Esophagus squamous epithelium (tissue), 5 donors: ENCODE results near the gene WBP1. TPM values are rescaled to one million over a fixed set of nuclear protein-coding genes. Genes with fewer than 3 reads are reported as not detected.
"Not testable (repeated sequence)": the region's sequence is repeated elsewhere in the genome, so short reads cannot be mapped to it uniquely, and the experiment has no call there.

Experiments used
- DNase-seq: peaks from one replicate; lab custom pipeline; 2025; lab: John Stamatoyannopoulos, UW
- H3K27ac ChIP-seq, 4 donors: fragments of 200-600 bp; sonication (generic); one replicate each; pipeline ENCODE4 v1.5.1; 2016 to 2019; ENCODE audit warnings: mild to moderate bottlenecking in 1 of 4
- H3K27me3 ChIP-seq, 4 donors: fragments of 200-600 bp; sonication (generic); 1 replicate in 3 of 4; 2 replicates in 1 of 4; pipeline versions ENCODE4 v1.5.1 to v1.6.0; 2017 to 2021; ENCODE audit warnings: antibody characterized with exemption in 1 of 4
- H3K36me3 ChIP-seq, 3 donors: fragments of 200-600 bp; sonication (generic); one replicate each; pipeline ENCODE4 v1.5.1; 2016 to 2019
- H3K4me1 ChIP-seq, 3 donors: fragments of 200-600 bp; sonication (generic); one replicate each; pipeline ENCODE4 v1.5.1; 2017 to 2019
- H3K4me3 ChIP-seq, 4 donors: fragments of 200-600 bp; sonication (generic); 1 replicate in 3 of 4; 2 replicates in 1 of 4; pipeline ENCODE4 v1.5.1; 2016 to 2019; ENCODE audit warnings: mild to moderate bottlenecking in 2 of 4, moderate library complexity in 1 of 4
- H3K9me3 ChIP-seq, 3 donors: fragments of 200-600 bp; sonication (generic); one replicate each; pipeline ENCODE4 v1.5.1; 2016 to 2019
- CTCF ChIP-seq, 6 experiments: fragments of 450-650 bp in 4 of 6; fragments of 200-600 bp in 2 of 6; sonication (generic) in 2 of 6; IDR thresholded peaks; one replicate each; pipeline ENCODE4 v1.5.1; 2016 to 2019; ENCODE audit warnings: antibody characterized with exemption in 6 of 6, mild to moderate bottlenecking in 4 of 6, moderate library complexity in 4 of 6
- POLR2A ChIP-seq, 4 donors: fragments of 450-650 bp; IDR thresholded peaks; one replicate each; pipeline ENCODE4 v1.6.1; 2017; ENCODE audit warnings: antibody characterized with exemption in 4 of 4, mild to moderate bottlenecking in 4 of 4, moderate library complexity in 3 of 4
- WGBS, 2 donors: methylation state at CpG; one replicate each; pipeline ENCODE4 v1.1.5; 2018; 5-methylcytosine and 5-hydroxymethylcytosine counted together
- intact Hi-C: fragments of 100-400 bp; cut with DNase I; formaldehyde crosslinking; loops from one replicate; pipeline ENCODE4 v1.15.0; 2022
- total RNA-seq, 4 donors: library from RNA; depleted of rRNA; stranded (reverse); fragments of >200 nt; gene quantifications; one replicate each; pipeline ENCODE4 v1.1.0, GENCODE V29; 2016
- donor health status: DM: yes; HTN: yes; CAD: no.

Gene WBP1
- total RNA-seq, 4 donors from 2014 or later = 14.2 to 34.1 (median 25.3) TPM

GRCh38 chr2:74419345-74419744 lies 38.9 kb upstream of the WBP1 start:
- 70 to 71% methylated on average over 1 of the region's 1 CpG for WGBS, 2 donors
- peaks cover 0 to 22% (median 0%) of the 10 kb centered on the region in 4 donors for H3K27me3 ChIP-seq
- TF ChIP-seq POLR2A (IDR thresholded peaks at IDR 0.05) (no peak), CTCF (IDR thresholded peaks at IDR 0.05) (no peak)
- no peaks in the 10 kb centered on the region for H3K36me3 ChIP-seq
- no peaks in the 10 kb centered on the region for H3K9me3 ChIP-seq
- intact Hi-C loops = no loop called here
- no peak overlapping the region for H3K27ac ChIP-seq
- no peak overlapping the region for H3K4me3 ChIP-seq
- no peak for DNase-seq
- H3K4me1 ChIP-seq = peaks cover 25 to 41% (median 26%) of the 10 kb centered on the region in 3 donors

DNA sequence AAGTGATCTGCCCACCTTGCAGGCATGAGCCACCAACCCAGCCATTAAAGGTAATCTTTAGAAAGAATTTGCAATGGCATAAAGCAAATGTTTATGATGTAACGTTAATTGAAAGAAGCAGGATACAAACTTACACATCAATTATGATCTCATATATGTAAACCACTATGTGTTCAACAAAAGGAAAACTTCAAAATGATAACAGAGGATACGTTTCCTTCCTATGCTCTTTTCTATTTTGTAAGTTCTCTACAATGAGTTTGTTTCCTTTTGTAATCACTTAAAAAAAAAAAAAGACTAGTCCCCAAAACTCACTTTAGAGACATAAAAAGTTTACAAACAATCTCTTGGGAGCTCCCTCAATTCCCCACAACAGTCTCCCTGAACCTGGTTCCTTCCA lies 38.2 kb upstream of the WBP1 start:
- H3K36me3 ChIP-seq = peaks cover 0 to 3% (median 0%) of the 10 kb centered on the region in 3 donors
- TF ChIP-seq CTCF (IDR thresholded peaks at IDR 0.05) (no peak), POLR2A (IDR thresholded peaks at IDR 0.05) (no peak)
- H3K4me3 ChIP-seq = no peak overlapping the region
- DNase-seq = no peak
- peaks cover 18 to 34% (median 20%) of the 10 kb centered on the region in 3 donors for H3K4me1 ChIP-seq
- H3K27me3 ChIP-seq = peaks cover 0 to 16% (median 0%) of the 10 kb centered on the region in 4 donors
- 81 to 87% methylated on average over 2 of the region's 2 CpGs for WGBS, 2 donors
- no peaks in the 10 kb centered on the region for H3K9me3 ChIP-seq
- intact Hi-C loops = no loop called here
- no peak overlapping the region for H3K27ac ChIP-seq

- Histone ChIP-seq H3K27ac (peak overlapping the region in 1 of 4 donors; percentile 85), H3K4me1 (peaks cover 13 to 34% (median 14%) of the 10 kb centered on the region in 3 donors), H3K4me3 (peak overlapping the region in 3 of 4 donors; percentile 58 to 70 (median 62)), H3K27me3 (peaks cover 0 to 10% (median 0%) of the 10 kb centered on the region in 4 donors)
- 76 to 78% methylated on average over 17 to 19 of the region's 19 CpGs for WGBS, 2 donors
- H3K36me3 ChIP-seq, DNase-seq, intact Hi-C loops, H3K9me3 ChIP-seq: not testable (repeated sequence)
Observed at GRCh38 chr2:74420443-74421103, 37.7 kb upstream of the WBP1 start.

DNA sequence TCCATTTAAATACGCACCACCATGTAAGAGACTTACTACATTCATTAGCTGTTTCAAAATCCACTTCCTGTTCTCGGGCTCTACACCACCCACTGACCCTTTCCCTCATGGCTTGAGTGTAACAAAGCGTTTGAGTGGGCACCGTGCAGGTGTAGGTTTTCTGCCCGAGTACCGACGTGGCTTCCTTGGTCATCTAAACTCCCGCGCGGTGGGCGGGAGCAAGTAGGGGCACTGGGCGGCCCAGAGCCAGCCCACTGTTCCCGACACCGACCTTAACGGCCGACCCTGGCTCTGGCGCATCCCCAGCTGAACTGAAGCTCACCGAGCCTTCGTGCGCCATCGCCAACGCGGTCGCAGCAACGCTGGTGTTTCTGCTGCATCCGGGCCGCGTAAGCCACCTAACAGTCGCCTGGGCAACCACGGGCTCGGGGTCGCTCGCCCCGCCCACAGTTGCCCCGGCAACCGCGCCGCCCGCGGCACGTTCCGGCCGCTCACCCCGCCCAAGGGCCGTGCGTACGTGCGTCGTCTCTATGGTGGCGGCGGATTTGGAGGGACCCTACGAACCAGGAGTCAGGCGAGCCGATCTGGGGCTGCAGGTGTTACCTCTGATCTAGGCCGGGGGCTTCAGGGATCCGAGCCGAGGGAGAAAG lies 36.9 kb upstream of the WBP1 start, which contains the start of the genes C2orf81 and WDR54:
Gene C2orf81 (minus strand): TSS at position 399 of the 650 bp plus-strand sequence. CDS start 59 bp downstream, at position 340.
Gene WDR54 (plus strand): TSS at position 510 of the 650 bp plus-strand sequence. CDS start 424 bp downstream, outside the sequence.
- WGBS, 2 donors = 0% methylated on average over 4 to 11 of the region's 57 CpGs
- Histone ChIP-seq H3K27me3 (peaks cover 0 to 4% (median 0%) of the 10 kb centered on the region in 4 donors), H3K36me3 (peaks cover 0 to 16% (median 0%) of the 10 kb centered on the region in 3 donors), H3K9me3 (no peaks in the 10 kb centered on the region), H3K27ac (peak within 1 kb of the TSS; percentile 33 to 89 (median 69)), H3K4me1 (peaks cover 8 to 31% (median 8%) of the 10 kb centered on the region in 3 donors), H3K4me3 (peak within 1 kb of the TSS; percentile 43 to 70 (median 60))
- peak in 1 of 4 donors; percentile 28 for TF ChIP-seq POLR2A (IDR thresholded peaks at IDR 0.05)
- TF ChIP-seq CTCF (IDR thresholded peaks at IDR 0.05) = no peak
- DNase-seq = peak; percentile 41
- intact Hi-C loops = no loop called here

DNA sequence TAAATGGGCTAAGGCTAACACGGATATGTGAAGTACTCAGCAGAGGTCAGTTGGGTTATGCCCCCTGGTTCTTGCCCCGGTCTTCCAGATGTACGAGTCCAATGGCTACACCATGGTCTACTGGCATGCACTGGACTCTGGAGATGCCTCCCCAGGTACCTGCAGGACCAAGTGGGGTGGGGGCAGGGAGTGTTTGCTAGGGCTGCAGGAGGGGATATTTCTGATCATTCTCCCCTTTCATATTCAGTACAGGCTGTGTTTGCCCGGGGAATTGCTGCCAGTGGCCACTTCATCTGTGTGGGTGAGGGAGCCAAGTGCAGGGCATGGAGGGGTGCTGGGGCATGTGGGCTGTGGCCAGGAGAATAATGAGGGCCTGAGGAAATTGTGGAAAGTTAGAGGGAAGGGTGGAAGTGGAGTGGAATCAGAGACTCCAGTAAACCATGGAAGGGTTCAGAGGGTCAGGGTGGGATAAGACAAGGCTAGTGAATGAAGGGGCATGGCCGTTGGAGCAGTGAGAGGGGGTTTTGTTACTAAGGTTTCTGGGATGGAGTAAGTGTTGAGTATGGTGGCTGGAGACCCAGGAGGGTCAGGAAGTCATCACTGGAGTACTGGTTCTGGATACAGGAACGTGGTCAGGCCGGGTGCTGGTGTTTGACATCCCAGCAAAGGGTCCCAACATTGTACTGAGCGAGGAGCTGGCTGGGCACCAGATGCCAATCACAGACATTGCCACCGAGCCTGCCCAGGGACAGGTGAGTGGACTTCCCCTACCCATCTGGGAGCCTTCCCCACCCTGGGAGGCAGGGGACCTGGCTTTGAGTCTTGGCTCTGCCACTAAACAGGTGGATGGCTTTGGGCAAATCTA lies 34.8 kb upstream of the WBP1 start:
- DNase-seq = no peak
- peaks cover 1 to 37% (median 1%) of the 10 kb centered on the region in 3 donors for H3K36me3 ChIP-seq
- peaks cover 0 to 4% (median 0%) of the 10 kb centered on the region in 4 donors for H3K27me3 ChIP-seq
- 71 to 83% methylated on average over 7 to 8 of the region's 9 CpGs for WGBS, 2 donors
- intact Hi-C loops = no loop called here
- no peak for TF ChIP-seq CTCF (IDR thresholded peaks at IDR 0.05)
- TF ChIP-seq POLR2A (IDR thresholded peaks at IDR 0.05) = no peak
- no peak overlapping the region for H3K27ac ChIP-seq
- H3K9me3 ChIP-seq = no peaks in the 10 kb centered on the region
- H3K4me1 ChIP-seq = peaks cover 8 to 31% (median 8%) of the 10 kb centered on the region in 3 donors
- no peak overlapping the region for H3K4me3 ChIP-seq
